Measurements from ENCODE around the gene IRAK2.

Gene IRAK2

DNA sequence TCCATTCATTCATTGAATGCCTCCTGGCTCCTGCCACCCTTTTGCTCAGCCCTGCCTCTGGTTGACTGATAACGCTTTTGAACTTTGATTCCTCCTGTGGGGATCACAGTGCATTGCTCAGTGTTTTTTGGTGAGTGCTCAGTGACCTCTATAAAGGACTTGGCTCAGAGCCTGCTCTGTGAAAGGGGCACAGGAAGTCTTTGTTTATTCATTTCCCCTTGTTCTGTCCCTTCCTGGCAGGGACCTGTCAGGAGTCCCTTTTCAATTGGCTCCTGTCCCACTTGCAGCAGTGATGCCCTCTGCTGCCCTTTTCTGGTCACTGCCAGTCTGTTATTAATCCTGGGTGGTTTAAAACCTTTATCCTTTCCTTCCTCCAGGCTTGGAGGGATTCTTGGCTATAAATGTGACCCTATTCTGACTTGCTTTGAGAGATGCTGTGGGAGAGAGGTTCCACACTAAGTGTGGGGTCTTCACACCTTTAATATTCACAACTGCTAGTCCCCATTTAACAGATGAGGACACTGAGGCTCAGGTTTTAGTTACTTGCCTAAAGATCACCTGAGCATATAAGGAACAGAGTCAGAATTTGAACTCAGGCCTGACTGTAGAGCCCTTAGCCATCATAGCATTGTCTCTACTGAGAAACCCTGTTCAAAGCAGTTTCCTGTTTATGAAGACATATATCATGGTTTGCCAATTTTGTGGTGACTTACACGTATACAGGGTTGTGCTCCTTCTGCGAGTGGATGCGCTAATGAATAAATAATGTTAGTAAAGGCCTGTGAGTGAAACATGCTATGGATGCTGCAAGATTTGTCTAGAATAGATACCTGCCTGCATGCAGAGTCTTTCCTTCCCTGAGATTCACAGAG lies 60.3 kb downstream of the IRAK2 start:
- peak; percentile 86 for DNase-seq (ENCODE audit: low spot score)

DNA sequence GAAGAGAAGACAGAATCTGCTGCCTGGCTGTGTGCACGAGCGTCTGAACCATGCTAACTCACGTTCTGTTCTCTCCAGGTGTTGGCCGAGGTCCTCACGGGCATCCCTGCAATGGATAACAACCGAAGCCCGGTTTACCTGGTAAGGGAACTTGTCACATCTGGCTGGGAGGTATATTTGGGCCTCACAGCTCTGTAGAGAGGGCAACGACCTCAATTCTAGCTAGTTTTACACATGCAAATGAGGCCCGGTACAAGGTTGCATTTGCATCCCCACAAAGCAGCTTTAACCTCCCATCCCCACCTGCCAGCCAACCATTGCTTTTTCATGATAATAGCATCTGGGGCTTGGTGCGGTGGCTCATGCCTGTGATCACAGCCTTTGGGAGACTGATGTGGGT lies 61.6 kb downstream of the IRAK2 start:
- DNase-seq (ENCODE audit: low spot score) = no peak

DNA sequence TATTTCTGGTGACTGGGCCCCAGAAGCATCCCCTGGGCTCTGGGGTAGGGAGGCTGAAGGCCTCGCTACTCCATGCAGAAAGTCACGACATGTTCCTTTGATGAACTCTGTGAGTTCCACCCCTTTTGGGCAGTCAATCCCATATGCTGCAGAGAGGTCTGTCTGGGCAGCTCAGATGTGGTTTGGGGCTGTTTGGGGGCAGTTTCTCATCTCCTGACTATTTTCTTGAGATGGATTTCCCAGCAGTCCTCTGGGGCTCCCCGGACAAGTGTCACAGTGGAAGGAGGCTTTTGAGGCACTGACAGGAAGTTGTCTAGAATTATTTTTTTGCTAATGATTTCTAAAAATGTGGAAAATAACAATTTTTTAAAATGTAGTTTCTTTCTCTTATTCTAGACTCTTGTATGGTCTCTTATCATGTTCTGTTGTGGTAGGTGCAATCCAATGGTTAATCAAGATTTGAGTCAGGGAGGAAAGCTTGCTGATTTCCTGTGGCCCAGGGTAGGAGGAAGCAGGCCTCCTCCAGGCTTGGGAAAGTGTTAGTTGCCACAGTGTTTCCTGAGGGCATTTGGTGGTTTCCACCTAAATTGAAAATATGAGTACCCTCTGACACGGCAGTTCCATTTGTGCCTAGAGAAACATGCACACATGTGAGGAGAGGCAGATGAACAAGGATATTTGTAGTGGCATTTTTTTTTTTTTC lies 63.7 kb downstream of the IRAK2 start:
- DNase-seq (ENCODE audit: low spot score) = no peak

GRCh38 chr3:10229576-10229975 lies 64.9 kb downstream of the IRAK2 start:
- no peak for DNase-seq (ENCODE audit: low spot score)

GRCh38 chr3:10232137-10232536 lies 67.4 kb downstream of the IRAK2 start:
- no peak for DNase-seq (ENCODE audit: low spot score)

- no peak for DNase-seq (ENCODE audit: low spot score)
These were observed 69.3 kb downstream of the IRAK2 start for GRCh38 chr3:10233988-10234387.

DNA sequence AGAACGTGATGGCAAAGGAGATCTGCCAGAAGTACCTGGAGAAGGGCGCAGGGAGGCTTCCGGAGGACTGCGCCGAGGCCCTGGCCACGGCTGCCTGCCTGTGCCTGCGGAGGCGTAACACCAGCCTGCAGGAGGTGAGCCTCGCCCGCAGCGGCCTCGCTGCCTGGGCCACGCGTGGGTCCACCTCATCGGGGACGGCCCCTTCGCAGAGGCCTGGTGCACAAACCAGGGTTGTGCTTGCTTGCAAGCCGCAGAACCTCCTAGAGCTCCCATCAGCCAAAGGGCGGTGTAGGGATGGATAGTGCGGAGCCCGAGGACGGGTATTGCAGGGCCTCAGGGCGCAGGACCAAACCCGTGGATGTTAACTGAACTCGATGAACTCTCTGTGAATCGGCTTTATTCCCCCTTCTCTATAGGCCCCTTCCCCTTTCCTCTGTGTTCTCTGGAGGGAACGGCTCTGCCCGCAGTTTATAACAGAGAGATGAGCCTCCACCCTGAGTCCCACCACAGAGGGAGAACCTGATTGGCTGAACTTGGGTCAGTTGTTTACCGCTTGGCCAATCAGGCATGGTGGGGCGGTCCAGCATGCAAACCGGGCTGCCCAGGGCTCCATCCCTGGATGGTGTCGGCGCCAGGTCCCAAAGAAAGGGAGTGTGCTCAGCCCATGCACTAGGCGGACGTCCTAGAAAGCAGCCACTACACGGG lies 70.0 kb downstream of the IRAK2 start:
- no peak for DNase-seq (ENCODE audit: low spot score)

GRCh38 chr3:10235551-10235950 lies 70.8 kb downstream of the IRAK2 start:
- DNase-seq (ENCODE audit: low spot score) = no peak

DNA sequence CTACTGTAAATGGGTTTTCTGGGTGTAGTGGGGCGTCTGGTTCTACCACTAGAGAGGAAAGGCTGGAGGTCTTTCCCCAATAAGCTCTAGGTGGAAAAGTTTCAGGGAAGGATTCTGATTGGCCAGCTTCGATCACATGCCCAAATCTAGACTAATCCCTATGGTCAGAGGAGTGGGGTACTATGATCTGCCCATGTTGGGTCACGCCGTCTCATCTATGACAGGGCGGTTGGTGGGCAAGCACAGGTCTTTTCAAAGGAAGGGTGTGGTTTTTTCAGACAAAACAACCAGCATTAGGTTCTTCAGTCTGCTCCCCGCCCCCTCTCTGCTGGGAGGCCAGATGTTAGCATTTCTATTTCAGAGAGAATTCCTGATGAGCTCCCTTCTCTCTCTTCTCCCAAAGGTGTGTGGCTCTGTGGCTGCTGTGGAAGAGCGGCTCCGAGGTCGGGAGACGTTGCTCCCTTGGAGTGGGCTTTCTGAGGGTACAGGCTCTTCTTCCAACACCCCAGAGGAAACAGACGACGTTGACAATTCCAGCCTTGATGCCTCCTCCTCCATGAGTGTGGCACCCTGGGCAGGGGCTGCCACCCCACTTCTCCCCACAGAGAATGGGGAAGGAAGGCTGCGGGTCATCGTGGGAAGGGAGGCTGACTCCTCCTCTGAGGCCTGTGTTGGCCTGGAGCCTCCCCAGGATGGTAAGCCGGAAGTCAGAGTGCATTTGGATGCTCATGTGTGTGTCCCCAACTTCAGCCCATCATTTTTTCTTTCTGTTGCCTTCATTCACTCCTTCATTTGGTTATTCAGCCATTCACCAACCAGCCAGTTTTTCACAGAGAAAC lies 73.8 kb downstream of the IRAK2 start:
- no peak for DNase-seq (ENCODE audit: low spot score)

DNA sequence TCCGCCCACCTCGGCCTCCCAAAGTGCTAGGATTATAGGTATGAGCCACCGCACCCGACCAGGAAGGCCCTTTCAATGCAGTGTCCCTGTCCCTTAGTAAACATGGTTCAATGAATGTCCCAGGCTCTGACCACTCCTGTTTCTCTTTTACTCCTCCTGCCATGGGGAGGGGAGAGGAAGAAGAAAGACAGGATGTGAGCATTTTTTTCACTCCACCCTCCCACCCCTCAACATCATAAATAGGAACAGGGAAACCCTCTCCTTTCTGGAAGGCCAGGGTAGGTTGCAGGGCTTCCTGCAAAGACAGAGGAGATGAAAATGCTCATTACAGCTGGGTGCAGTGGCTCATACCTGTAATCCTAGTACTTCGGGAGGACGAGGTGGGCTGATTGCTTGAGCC lies 76.1 kb downstream of the IRAK2 start:
- no peak for DNase-seq (ENCODE audit: low spot score)

DNA sequence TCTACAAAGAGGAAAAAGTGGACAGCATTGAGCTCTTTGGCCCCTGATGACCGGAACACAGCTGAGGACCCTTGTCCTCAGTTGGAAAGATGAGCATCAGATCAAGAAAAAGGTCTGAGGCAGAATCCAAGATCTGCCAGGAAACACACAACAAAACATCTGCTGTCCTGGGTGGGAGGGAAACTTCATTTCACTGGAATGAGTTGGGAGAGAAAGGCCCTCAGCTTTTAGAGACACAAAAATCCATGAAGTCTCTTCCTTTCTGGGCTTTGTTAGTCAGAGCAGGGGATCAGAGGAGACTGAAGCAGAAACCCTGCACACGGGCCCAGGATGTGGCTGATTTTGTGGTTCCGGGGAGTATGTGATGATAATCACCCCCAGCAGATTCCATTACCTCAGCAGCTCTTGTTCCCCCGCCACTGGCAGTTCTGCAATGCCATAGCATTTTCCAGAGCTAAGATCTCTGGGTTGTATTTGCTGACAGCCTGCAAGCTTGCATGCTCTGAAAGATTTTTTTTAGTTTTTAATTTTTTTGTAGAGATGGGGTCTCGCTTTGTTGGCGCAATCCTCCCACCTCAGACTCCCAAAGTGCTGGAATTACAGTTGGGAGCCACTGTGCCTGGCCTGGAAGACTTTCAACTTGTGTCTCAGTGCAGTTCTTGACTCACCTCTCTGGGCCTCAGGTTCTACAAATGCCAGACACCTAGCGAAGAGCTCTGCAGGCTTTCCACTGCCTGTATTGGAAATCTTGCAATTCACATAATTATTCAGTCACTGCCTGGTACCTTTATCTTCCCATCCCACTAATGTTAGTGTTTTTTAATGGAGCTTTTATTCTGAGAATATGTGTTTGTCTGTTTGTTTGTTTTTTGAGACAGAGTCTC lies 77.7 kb downstream of the IRAK2 start:
- no peak for DNase-seq (ENCODE audit: low spot score)

- DNase-seq (ENCODE audit: low spot score) = no peak
These were observed 79.3 kb downstream of the IRAK2 start for GRCh38 chr3:10244009-10244408.

DNA sequence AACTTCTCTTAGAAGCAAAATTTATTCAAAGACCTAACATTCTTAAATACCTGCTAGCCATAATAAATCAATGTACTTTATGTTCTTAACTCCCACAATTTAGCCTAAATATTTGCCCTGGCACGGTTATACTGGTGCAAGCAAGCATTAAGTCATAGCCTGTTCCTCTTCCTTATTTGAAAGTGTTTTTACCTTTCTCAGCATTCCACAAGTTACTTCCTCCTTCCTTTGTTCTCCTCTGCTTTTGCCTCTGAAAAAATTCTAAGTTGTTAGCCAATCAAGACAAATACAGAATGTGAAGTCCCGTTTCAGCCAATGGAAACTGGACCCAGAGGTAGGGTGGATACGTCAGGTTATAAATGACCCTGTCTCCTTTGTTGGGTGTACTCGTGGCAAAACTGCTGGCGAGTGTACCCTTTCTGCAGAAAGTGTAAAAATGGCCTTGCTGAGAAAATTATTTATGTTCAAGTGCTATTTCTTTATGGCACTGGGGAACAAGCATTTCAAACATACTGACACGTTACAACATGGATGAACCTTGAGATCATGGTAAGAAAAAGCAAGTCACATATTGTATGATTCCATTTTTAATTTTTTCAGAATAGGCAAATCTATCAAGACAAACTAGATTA lies 80.5 kb downstream of the IRAK2 start:
- DNase-seq (ENCODE audit: low spot score) = no peak

DNA sequence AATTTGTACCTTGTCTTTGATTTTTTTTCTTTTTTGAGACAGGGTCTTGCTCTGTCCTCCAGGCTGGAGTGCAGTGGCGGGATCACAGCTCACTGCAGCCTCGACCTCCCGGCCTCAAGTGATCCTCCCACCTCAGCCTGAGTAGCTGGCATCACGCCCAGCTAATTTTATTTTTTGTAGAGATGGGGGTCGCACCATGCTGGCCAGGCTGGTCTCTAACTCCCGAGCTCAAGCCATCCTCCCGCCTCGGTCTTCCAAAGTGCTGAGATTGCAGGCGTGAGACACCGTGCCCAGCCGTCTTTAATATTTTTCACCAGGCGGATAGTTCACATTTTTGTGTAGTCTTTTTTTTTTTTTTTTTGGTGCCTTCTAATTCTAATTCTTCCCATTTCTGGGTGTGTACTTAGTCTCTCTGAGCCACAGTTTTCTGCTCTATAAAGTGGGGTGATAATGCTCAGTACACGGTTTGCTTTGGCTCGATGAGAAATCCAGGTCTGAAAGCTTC lies 83.0 kb downstream of the IRAK2 start:
- no peak for DNase-seq (ENCODE audit: low spot score)

- DNase-seq (ENCODE audit: low spot score) = peak; percentile 96
These were observed 83.7 kb downstream of the IRAK2 start, which contains the start of gene TATDN2 for GRCh38 chr3:10248184-10248983. TATDN2 (plus strand) TSS chr3:10248459; CDS start chr3:10249201, 742 bp downstream.

GRCh38 chr3:10248984-10249748 lies 84.4 kb downstream of the IRAK2 start:
- DNase-seq (ENCODE audit: low spot score) = no peak

DNA sequence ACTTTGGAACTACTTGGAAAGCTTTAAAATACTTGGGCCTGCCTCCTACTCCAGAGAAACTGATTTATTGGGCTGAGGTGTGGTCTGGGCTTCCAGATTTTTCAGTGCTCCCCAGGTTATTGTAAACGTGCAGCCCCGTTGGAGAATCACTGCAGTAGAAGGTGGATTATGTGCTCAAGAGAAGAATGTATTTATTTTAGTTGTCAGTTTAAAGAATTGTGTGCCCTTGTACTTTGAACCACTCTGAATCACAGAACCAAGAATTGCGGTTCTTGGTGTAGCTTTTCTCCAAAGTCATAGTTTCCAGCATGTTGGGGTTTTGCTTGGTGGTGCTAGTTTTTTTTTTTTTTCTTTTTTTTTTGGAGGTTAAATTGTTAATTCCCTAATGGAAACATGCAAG lies 85.1 kb downstream of the IRAK2 start:
- no peak for DNase-seq (ENCODE audit: low spot score)

DNA sequence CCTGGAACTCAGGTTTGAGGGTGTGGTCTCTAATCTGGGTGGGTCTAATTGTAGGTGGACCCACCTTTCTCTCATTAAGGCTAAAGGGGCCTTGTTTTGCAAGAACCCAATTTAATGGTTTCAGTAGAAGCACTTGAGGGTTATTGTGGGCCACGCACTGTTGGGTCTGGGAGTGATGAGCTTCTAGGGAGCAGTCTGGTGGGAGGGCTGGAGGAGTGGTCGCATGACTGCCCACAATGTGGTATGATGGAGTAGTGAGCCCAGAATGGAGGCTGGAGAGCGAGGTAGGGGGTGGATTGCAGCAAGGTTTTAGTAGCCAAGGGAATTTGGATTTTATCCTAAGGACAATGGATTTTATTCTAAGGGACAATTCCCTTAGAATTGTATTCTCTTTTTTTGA lies 86.3 kb downstream of the IRAK2 start:
- DNase-seq (ENCODE audit: low spot score) = no peak

GRCh38 chr3:10253731-10254130 lies 89.0 kb downstream of the IRAK2 start:
- no peak for DNase-seq (ENCODE audit: low spot score)

Data from LoVo (cell line).